ENCODE results near the gene ATP9A.
A peak's percentile ranks its signal among the peaks of the same experiment; 100 is the strongest.

DNA sequence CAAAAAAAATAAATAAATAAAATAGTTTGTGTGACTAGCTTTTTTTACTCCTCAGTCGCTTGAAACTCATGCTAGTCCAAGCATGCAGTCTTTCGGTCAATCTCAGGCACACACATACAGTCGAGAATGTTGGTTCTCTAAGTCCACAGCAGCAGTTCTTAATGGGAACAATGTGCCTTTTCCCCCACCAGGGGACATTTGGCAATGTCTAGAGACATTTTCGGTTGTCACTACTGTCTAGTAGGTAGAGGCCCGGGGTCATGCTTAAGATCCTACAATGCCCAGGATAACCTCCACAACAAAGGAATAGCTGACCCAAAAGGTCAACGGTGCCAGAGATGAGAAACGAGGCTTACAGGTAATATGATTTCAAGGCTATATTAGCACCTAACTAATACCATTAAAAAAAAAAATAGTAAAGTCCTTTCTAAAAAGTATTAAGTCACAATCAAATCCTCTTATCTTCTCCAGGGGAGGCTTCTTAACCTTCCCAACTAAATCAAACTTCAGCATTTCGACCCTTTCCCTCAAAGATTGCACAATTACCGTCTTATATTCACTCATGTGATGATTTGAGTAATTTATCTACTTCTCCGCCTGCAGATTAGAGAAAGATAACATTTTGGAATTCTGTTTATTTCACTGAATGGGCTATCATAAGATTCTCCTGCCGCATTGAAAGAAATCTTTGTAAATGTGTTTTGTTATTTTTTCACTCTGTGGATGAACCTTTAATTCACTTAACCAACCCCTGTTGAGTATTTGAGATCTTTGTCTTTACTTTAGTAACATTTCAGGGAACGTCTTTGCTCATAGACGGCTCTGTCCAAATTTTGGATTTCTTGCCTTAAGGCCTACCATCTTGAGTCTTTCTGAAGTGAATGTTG, 42.2 kb upstream of the ATP9A start:
- TF ChIP-seq, protein P1, sequence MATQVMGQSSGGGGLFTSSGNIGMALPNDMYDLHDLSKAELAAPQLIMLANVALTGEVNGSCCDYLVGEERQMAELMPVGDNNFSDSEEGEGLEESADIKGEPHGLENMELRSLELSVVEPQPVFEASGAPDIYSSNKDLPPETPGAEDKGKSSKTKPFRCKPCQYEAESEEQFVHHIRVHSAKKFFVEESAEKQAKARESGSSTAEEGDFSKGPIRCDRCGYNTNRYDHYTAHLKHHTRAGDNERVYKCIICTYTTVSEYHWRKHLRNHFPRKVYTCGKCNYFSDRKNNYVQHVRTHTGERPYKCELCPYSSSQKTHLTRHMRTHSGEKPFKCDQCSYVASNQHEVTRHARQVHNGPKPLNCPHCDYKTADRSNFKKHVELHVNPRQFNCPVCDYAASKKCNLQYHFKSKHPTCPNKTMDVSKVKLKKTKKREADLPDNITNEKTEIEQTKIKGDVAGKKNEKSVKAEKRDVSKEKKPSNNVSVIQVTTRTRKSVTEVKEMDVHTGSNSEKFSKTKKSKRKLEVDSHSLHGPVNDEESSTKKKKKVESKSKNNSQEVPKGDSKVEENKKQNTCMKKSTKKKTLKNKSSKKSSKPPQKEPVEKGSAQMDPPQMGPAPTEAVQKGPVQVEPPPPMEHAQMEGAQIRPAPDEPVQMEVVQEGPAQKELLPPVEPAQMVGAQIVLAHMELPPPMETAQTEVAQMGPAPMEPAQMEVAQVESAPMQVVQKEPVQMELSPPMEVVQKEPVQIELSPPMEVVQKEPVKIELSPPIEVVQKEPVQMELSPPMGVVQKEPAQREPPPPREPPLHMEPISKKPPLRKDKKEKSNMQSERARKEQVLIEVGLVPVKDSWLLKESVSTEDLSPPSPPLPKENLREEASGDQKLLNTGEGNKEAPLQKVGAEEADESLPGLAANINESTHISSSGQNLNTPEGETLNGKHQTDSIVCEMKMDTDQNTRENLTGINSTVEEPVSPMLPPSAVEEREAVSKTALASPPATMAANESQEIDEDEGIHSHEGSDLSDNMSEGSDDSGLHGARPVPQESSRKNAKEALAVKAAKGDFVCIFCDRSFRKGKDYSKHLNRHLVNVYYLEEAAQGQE (IDR thresholded peaks at IDR 0.05; ENCODE audit: low read depth) = no peak
- TF ChIP-seq ZNF274 (IDR thresholded peaks at IDR 0.05; ENCODE audit: low read depth, low read length) (no peak), EZH2 (IDR thresholded peaks at IDR 0.05) (no peak), SP1 (IDR thresholded peaks at IDR 0.05; ENCODE audit: low read depth) (no peak)
- TF ChIP-seq, protein P2, sequence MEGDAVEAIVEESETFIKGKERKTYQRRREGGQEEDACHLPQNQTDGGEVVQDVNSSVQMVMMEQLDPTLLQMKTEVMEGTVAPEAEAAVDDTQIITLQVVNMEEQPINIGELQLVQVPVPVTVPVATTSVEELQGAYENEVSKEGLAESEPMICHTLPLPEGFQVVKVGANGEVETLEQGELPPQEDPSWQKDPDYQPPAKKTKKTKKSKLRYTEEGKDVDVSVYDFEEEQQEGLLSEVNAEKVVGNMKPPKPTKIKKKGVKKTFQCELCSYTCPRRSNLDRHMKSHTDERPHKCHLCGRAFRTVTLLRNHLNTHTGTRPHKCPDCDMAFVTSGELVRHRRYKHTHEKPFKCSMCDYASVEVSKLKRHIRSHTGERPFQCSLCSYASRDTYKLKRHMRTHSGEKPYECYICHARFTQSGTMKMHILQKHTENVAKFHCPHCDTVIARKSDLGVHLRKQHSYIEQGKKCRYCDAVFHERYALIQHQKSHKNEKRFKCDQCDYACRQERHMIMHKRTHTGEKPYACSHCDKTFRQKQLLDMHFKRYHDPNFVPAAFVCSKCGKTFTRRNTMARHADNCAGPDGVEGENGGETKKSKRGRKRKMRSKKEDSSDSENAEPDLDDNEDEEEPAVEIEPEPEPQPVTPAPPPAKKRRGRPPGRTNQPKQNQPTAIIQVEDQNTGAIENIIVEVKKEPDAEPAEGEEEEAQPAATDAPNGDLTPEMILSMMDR (IDR thresholded peaks at IDR 0.05 in 2 of 3, conservative IDR thresholded peaks at IDR 0.05 in 1 of 3; ENCODE audit: borderline replicate concordance in 1 of 3, insufficient read depth in 1 of 3, low read depth in 2 of 3, low read length in 2 of 3) = peak in 2 of 3 experiments; percentile 23 to 33; a peak in 2 of 6 replicates

Measured in HCT116 (cell line).